ENCODE data around the gene MYRIP.

MYRIP gene

DNA sequence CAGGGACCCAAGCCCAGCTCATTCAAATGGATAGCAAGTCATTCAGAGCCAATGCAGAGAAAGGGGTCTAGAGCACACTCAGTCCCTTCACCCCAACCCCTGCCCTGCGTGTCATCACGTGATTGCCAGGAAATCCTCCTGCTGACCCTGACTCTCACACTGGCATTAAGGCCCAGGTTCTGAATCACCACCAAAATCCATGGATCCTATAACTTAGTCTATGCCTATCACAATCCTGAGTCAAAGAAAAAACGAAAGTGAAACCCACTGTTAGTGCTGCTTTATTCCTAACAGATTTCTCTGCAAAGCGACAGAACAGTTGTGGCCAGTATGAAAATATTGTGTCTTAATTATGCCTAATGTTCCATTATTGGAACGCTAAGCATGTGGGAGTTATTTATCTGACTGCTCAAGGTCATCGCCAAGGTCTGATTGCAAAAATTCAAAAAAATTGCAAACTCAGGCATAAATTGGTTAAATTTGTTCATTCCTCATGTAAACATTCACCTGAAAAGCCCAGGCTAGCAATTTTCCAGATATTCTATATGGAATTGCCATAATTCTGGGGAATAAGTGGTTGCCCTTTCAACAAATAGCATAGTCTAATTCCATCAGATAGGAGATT is 391.4 kb downstream of the MYRIP start:
- DNase-seq, result no peak

- DNase-seq, result no peak
These were observed 392.4 kb downstream of the MYRIP start for GRCh38 chr3:40201770-40202169.

- DNase-seq, result no peak
These were observed 397.1 kb downstream of the MYRIP start for GRCh38 chr3:40206522-40206921.

- no peak for DNase-seq
These were observed 398.4 kb downstream of the MYRIP start for GRCh38 chr3:40207796-40208195.

DNA sequence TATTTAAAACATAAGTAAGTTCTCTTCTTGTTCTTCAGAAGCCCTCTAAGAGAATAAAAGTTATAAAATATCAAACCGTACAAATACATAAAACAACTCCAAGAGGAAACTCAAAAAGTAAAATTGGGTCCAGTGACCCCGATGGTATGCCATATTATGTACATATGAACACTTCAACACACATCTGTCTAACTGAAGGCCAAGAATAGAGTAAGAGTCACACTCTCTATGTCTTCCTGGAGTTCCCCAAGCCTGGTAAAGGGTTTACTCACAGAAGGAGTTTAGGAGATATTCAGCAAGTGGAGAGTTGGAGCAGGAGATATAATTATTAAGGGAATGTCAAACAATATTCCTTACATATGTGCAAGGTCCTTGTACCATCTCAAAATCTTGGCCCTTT is 398.8 kb downstream of the MYRIP start:
- DNase-seq, result no peak

- DNase-seq, result no peak
These were observed 402.2 kb downstream of the MYRIP start for GRCh38 chr3:40211579-40211978.

- DNase-seq, result no peak
These were observed 404.1 kb downstream of the MYRIP start for GRCh38 chr3:40213556-40213955.

DNA sequence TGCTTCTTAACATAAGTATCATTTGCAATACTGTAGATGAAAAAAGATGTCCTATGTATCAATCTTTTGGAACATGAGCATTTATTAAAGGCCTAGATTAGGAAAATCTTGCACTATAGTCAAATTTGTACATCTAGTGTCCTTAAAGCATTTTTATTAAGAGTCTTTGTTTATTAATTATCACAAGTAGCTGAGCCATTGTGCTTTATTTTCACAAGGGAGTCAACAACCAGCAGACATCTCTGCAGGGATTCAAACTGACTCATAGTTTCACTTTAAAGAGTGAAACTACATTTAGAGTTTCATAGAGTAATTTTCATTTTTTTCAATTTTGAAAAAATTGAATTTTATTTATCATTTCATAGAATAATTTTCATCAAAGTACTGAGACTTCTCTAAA is 405.6 kb downstream of the MYRIP start:
- DNase-seq, result no peak

GRCh38 chr3:40216471-40216870 is 407.1 kb downstream of the MYRIP start:
- DNase-seq, result no peak

GRCh38 chr3:40223856-40224255 is 414.4 kb downstream of the MYRIP start:
- DNase-seq, result no peak

DNA sequence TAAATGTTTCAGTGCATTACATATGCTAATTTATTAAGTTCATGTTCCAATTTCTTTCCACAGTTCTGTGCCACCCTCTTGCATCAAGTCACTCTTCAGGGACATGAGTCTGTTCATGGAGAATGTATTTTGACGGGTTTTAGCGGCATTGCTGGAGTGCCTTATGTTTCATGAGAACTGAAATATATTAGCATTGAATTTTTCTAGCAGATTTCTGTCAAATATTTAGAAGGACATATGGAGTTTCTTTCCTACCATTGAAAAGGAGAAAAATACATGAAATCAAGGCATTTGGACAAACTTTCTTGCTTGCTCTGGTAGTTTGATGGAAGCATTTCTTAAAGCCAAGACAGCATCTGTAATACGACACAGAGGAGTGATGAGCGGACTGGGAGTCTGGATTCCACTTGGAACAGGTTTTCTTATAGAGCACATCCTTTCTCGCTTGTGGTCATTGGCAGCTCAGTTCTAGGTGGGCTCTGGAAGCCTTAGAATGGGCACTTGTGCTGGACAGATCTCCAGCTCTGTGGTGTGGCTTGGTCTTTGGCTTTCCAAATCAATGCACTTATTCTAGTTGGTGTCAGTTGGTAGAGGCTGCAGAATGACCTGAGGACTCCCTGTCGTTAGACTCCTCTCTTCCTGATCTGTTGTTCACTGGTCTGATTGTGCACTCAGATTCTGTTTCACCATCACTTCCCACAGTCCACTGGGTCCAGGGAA is 415.5 kb downstream of the MYRIP start:
- no peak for DNase-seq

GRCh38 chr3:40226636-40227035 is 417.2 kb downstream of the MYRIP start:
- no peak for DNase-seq

DNA sequence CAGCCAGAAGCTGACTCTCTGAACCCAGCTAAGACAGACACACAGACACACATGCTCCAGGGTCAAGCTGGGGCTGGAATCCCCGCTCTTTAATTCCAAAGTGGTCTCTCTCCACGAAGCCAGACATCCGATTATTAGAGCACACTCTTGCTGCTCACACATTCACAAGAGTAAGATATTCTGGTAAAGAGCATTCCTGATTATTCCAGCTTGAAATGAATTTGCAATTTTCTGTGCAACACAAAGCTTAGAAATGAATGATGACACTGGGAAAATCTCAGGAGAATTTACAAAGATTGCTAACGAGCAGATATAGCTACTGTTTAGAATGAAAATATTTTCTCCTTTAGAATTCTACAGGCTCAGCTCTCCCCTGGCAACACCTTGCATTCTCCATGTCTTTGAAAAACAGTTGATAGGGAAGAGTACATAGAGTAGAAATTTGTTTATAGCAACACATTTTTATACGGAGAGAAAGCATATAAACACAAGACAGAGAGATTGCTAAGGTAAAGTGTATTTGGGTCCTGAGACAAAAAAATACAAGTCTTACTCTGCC is 419.5 kb downstream of the MYRIP start:
- DNase-seq, result no peak

DNA sequence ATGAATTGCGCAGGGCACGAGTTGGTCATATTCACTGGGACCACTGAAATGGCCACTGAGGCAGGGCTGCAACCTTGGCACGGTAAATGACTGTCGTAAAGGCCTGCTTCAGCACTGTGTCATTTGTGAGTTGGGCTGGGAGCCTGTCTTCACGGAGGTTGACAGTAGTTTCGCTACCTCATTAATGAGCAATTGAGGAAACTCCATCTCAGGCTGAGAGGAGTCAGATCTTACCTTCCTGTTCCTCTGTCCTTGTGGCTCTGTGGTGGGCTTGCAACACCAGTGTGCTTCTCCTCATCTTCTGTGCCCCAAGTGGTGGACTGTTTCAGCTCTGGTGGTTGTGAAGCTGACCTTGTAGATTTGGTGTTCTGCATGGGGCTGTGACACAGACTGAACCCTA is 420.0 kb downstream of the MYRIP start:
- DNase-seq, result no peak

GRCh38 chr3:40229963-40230362 is 420.6 kb downstream of the MYRIP start:
- no peak for DNase-seq

- DNase-seq, result no peak
These were observed 421.0 kb downstream of the MYRIP start for GRCh38 chr3:40230382-40230781.

DNA sequence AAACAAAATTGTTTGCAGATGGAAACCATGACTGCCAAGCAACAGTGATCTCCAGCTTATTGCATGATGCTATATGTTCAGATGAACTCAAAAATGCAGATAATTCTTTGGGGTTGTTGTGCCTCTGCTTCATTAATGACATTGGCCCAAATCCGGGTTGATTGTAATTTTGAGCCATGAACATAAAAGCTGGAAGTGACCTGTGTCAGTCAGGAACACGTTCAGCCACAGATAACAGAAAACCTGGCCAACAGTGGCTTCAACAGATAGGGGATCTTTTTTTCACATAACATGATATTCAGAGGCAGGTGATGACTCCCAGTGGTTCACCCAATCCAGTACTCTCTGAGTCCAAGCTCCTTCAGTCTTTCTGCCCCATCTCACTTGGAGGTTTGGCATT is 423.2 kb downstream of the MYRIP start:
- DNase-seq, result no peak

GRCh38 chr3:40237159-40237558 is 427.8 kb downstream of the MYRIP start:
- no peak for DNase-seq

DNA sequence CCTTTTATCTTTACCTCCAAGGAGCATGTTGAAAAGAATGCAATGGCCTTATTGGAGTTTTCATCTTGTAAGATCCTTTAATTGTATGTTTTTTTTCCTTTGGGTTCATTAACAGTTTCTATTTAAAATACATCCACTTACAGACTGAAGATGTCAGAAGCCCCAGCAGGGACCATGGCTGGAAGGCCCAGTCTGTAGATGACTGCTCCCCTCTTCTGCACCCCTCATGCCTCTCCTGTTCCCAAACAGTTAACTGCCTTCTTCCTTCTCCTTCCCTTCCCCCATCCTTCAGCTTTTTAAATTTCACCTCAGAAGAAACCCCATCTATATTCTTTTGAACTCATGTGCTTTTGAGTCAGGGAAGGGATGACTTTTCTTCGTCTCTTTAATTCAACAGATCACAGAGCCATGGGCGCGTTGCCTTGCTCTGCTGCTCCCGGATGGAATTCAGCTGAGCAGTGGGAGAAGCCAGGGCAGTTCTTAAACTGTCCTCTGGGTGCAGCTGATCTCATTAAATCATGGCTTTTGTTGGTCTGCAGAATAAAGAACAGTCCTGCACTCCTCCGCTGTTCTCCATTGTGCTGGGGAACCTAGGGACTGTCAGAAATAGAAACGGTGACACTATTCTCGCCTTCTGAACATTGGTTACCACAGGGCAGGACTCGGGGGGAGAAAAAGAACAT is 428.6 kb downstream of the MYRIP start:
- DNase-seq, result no peak

- DNase-seq, result no peak
These were observed 431.5 kb downstream of the MYRIP start for GRCh38 chr3:40240921-40241320.

DNA sequence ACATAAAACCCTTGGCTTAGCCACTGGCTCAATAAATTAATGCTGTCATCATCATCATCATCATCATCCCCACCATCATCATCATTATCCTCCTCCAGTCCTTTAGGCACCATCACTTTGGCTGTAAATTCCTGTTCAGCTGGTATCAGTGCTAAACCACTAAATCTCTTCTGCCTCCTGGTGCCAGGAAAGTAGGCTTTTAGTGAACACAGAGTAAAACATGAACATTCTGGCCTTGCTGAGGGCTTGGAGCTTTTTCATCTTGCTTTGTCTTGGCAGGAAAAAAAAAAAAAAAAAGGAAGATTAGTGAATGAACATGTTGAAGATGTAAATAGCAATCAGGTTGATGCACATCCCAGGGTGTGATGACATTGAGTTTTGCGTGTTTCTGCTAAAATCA is 432.8 kb downstream of the MYRIP start:
- DNase-seq, result no peak

DNA sequence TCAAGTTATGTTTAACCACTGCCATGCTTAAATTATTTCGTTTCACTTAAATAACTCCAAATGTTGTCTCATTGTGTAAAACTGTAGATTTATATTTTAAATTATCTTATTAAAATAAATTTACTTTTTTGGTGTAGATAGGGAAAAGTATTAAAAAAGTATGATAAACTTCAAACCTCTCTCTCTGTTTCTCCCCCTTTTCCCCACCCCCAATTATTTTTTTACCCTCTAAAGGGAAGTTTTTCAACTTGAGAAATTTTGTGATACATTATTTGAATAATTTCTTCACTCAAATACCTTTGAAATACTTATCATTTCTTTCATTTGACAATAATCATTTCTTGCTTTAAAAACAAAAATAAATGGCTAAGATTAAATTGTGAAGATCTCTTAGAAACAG is 433.2 kb downstream of the MYRIP start:
- no peak for DNase-seq

DNA sequence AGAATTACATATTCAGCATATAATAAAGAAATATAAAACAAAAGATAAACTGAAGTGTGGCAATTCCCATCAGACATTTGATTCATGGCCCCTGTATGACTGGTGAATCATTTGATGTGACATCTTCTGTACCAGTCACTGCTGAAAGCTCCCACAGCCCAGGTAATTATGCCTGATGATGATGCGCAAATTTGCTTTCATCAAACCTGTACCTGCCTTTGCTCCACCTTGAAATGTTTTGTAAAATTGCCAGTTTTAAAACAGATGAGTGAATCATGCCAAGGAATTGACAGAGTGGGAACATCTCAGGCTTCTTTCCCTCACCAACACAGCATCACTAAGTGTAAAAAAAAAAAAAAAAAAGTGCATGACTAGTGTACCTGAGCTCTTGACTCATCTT is 433.6 kb downstream of the MYRIP start:
- no peak for DNase-seq
